GM20431 (cell line): Measurements from ENCODE around the gene HYAL3.

Source experiments
- in situ Hi-C: fragments of 300-500 bp; cut with MseI, MboI; formaldehyde crosslinking; loops from one replicate; pipeline ENCODE4 v1.15.0; 2020; ENCODE audit warnings: low sequenced_read_pairs; ENCODE audit not compliant: unreplicated experiment

HYAL3 gene

GRCh38 chr3:50330330-50330729, 31.1 kb upstream of the HYAL3 start:
- in situ Hi-C loops = no loop called here

DNA sequence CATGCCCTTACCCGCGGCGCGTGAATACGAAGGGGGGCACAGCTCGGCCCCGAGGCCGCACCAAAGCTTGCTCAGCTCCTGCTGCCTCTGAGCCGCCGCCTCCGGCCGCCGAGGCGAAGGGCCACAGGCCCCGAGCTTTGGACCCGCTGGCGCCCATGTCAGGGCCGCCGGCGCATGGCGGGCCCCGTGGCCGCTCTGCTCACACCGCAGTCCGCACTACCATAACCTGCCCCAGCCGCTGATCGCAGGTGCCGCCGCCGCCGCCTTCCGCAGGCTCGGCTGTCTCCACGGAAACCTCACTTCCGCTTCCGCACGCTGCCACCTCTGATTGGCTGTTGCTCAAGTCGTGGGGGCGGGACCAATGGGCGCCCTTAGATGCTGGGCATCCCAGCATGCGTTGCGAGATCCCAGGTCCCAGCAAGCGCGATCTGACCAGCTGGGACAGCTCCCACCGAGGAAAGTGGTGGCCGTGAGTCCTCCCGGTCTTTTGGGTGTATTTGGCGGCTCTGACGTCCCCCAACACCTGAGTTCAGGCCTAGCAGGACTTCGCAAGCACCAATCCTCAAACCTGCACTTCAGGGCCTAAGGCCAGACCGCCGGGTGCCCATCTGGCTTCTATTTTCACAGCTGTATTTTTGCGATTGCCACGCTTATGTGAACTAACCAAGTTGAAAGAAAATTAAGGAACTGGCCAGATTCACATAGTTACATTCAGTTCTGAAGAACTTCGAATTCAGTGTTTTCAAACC, 28.9 kb upstream of the HYAL3 start, which contains the start of gene TUSC2:
TSS of gene TUSC2 (minus strand) at position 281 of the 749 bp plus-strand sequence. CDS start at position 157, 124 bp downstream.
- in situ Hi-C loops = no loop called here

GRCh38 chr3:50327129-50327528, 27.9 kb upstream of the HYAL3 start:
- in situ Hi-C loops = no loop called here

- in situ Hi-C loops = no loop called here
These were observed 27.0 kb upstream of the HYAL3 start for GRCh38 chr3:50326182-50326541.

- in situ Hi-C loops = no loop called here
These were observed 26.4 kb upstream of the HYAL3 start for GRCh38 chr3:50325497-50326181.

GRCh38 chr3:50325113-50325480, 25.9 kb upstream of the HYAL3 start:
- in situ Hi-C loops = no loop called here

DNA sequence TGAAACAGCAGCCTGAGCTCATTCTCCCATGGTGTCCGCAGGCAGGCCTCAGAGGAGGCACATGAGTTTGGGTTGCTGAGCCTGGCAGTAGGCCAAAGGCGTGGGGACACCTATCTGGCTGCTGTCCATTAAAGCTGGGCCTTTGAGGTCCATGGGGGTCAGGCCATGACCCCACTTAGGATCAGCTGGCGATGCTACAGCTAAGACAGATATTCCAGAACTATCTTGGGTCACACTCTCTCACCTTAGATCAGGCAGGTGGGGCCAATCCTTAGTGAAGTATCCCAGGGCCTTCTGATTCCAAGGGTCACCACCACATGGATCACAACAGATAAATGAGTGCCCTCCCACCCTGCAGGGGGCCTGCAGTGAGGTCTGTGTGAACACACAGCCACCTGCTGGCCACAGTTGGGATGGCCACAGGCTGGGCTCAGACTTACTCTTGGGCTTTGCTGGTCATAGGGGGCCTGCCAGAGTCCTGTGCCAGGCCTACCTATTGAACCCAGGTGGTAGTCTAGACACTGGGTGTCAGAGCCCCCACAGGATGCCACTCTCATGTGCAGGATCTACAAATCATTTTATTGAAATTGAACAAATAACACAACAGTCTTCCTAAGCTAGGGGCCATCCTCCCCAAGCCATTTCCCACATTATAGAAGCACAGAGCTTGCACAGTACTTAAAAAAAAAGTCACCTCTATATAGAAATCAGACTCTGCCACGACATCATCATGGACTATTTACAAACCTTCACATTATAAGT, 25.3 kb upstream of the HYAL3 start:
- in situ Hi-C loops = no loop called here

- in situ Hi-C loops = no loop called here
These were observed 24.5 kb upstream of the HYAL3 start for GRCh38 chr3:50323614-50324199.

- in situ Hi-C loops = no loop called here
These were observed 23.9 kb upstream of the HYAL3 start for GRCh38 chr3:50323092-50323600.

DNA sequence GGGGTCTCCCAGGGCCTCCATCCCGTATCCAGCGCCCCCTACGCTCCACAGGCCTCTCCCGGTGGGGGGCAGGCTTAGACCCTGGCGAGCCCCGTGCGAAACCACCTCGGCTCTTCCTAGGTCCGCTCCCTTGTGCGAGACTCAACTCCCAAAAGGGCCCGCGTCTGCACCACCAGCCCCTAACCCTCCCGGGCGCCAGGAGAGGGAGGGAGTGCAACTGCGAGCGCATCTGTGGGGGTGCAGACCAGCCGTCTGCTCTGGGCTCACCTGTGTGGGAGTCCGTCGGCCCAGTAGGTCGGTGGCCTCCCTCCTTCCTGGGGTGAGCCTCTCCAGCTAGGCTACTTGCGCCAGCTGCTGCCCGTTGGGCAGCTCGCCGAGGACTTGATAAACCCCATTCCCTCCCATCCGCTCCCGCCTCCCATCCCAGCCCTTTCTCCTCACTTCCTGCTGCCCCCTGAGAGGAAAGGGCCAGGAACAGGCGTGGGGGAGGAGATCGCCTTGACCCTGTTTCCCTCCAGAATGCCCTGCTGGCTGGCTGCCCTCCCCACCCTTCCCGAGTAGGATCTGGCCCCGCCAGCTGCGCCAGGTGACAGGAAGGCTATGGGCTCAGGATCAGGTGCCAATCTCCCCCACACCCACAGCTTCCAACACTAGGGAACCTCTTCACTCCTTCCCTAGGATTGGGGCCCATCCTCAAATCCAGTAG, 23.3 kb upstream of the HYAL3 start, which contains the start of gene HYAL2:
TSS of gene HYAL2 (minus strand) at position 360 of the 706 bp plus-strand sequence. CDS start 2,256 bp downstream, outside the sequence.
- in situ Hi-C loops = no loop called here

DNA sequence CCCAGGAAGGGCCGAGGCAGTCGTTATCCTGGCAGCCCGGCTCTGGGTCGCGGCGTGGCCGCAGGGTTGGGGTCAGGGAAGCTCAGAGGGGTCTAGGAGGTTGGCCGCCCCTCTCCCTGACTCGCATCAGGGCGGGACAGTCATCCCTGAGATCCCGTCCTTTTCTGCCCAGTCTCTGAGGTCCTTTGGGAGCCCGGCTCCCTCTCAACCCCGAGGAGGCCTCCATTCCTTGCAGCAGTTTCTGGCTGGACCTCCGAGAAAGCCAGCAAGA, 22.8 kb upstream of the HYAL3 start:
- in situ Hi-C loops = no loop called here

GRCh38 chr3:50321336-50322114, 22.3 kb upstream of the HYAL3 start:
- in situ Hi-C loops = no loop called here

DNA sequence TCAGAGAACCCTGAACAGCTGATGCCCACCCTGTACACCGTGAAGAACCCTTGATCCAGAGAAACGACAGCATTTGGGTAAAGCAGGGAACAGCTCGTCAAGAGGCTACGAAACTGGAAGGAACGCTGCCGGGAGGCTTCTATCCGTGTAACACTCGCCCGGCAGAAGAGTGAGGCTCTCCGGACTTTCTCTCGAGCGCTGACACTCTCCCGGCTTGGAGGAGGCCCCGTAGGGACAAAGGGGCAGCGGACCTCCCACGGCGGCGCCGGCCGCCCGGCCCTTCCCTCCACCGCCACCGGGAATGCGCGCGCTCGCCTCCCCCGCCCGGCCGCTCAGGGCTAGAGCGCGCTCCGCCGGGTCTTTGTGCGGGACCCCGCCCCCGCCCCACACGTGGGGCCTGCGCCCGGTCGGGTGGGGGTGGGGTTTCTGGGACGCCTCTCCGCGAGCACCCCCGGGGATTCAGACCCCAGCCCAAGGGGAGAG, 21.7 kb upstream of the HYAL3 start:
- in situ Hi-C loops = no loop called here

DNA sequence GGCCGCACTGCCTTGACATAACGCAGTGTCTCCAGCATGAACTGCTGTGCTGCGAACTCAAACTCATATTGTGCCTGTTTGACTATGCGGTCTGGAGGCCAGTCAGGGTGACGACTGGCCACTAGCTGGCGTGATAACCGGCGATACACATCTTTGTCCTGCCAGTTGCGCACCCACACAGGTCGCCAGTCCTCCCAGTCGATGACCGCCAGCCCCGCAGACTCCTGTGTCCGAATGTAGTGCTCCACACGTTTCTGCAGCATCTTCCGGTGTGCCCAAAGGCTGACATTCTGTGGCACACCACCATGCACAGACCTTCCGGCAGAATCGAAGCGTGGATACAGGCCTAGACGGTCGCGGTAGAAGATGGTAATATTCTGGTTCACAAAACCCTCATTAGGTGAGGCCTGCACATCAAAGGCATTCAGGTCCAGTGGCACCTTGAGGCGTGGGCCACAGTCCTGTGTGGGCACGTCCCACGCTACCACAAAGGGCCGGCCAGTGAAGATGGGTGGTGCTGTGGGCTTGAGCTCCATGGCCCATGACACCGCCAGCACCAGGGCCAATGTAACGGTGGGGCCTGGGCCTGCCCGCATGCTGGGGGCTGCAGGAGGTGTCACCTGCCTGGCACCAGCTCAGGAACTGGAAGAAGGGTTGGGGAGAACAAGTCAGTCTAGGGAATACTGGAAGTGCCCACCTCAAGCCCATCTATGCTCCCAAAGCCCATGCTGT, 20.9 kb upstream of the HYAL3 start:
- in situ Hi-C loops = no loop called here

- in situ Hi-C loops = no loop called here
These were observed 20.1 kb upstream of the HYAL3 start for GRCh38 chr3:50319181-50319893.

- in situ Hi-C loops = no loop called here
These were observed 19.4 kb upstream of the HYAL3 start for GRCh38 chr3:50318615-50319014.

DNA sequence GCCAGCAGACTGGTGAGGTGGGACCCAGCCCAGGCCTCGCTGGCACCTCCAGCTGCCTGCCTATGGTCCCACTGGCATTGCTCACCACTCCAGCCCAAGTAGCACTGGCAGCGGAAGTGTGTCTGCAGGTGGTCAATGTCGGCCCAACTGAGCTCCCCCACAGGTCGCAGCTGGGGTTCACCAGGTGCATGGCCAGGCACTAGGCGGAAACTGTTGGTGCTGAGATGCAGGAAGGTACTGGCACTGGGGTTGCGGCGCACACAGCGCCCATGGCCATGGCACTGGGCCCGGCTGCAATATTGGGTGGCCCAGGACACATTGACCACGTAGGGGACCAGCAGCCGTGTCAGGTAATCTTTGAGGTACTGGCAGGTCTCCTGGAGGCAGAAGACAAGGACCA, 19.0 kb upstream of the HYAL3 start:
- in situ Hi-C loops = no loop called here

- in situ Hi-C loops = no loop called here
These were observed 18.1 kb upstream of the HYAL3 start for GRCh38 chr3:50317300-50317699.
